Measurements from ENCODE around the gene SCRN1.

SCRN1 gene

DNA sequence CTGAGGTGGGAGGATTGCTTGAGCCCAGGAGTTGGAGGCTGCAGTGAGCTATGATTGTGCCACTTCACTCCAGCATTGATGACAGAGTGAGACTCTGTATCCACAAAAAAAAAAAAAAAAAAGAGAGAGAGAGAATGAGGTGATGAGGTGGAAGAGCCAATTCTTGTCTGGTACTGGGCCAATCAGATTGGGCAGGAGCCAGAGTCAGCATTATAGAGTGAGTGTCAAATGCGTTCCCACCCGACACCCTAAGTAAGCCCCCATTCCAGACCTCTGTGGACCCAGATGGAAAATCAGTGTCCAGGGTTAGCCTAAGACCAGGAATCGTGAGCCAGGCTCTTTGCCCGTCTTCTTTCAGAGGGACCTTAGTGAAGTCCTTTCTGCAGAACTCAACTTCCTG, 99.3 kb downstream of the SCRN1 start:
- no peak for DNase-seq (ENCODE audit: low spot score)

DNA sequence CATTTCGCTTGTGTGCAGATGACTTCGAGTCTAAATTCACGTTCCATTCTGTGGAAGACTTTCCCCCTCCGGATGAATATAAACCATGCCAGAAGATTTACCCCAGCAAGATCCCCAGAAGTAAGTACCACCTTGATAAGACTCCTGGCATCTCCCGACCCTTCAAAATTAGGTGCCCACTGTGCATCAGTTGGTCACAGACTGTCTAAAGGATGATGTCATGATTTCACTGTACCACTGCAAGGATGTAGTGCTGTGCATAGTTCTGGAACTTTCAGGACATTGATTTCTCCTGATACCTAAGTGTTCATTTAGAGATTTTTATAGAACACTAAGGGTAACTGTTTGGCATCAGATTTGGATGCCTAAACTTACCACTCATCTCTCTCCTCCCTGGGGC, 100.3 kb downstream of the SCRN1 start:
- no peak for DNase-seq (ENCODE audit: low spot score)

DNA sequence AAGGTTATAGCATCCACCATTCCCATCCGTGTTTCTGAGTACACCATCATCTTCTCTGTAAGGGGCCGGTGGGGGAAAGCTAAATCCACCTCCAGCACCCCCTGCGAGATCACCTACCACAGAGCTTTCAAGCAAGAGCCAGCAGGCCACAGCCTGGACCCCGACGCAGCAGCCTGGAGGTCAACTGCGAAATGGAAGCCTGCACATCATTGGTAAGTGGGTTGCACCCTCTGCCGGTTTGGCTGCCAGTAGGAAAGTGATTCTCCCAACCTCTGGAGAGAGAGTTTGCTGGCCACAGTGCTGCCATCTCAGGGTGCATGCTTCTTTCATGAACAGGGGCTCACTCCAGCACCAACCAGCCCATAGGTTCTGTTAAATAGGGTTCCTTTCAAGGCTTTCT, 101.6 kb downstream of the SCRN1 start:
- DNase-seq (ENCODE audit: low spot score) = no peak

GRCh38 chr7:29886827-29887226, 102.8 kb downstream of the SCRN1 start:
- DNase-seq (ENCODE audit: low spot score) = no peak

- no peak for DNase-seq (ENCODE audit: low spot score)
Observed at GRCh38 chr7:29885626-29886025, 104.0 kb downstream of the SCRN1 start.

DNA sequence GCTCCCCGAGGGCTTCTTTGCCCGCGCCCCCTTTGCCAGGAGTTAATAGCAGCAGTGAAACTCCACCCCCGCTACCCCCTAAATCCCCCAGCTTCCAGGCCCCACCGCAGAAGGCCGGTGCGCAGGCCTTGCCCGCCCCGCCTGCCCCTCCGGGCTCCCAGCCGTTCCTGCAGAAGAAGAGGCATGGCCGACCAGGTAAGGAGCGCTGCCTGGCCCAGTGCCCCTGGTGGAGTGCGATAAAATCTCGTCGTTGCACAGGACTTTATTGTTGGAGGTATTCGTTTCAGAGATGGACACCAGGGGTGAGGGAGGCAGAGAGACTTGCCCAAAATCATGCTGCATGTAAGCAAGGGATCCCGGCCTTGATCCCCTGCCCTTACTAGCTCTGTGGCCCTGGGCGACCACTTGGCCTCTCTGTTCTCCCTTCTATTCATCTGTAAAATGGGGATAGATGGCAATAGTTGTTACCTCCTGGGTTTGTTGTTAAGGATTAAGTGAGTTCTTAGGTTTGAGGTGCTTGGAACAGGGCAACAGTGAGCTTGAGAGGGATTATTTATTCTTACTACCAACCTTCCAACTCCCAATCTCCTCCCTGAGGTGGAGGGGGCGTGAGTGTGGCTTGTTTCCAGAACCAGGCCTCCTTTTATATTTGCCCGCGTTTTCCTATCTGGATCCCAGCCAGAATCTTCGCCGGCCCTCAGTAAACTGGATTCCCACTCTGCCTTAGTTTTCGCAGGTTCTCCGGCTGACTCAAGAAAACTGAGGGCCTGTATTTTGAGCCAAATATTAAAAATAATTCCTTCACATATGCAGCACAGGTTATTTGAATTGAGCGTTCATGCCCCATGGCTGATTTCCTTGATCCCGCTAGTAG, 105.0 kb downstream of the SCRN1 start:
- DNase-seq (ENCODE audit: low spot score) = no peak

DNA sequence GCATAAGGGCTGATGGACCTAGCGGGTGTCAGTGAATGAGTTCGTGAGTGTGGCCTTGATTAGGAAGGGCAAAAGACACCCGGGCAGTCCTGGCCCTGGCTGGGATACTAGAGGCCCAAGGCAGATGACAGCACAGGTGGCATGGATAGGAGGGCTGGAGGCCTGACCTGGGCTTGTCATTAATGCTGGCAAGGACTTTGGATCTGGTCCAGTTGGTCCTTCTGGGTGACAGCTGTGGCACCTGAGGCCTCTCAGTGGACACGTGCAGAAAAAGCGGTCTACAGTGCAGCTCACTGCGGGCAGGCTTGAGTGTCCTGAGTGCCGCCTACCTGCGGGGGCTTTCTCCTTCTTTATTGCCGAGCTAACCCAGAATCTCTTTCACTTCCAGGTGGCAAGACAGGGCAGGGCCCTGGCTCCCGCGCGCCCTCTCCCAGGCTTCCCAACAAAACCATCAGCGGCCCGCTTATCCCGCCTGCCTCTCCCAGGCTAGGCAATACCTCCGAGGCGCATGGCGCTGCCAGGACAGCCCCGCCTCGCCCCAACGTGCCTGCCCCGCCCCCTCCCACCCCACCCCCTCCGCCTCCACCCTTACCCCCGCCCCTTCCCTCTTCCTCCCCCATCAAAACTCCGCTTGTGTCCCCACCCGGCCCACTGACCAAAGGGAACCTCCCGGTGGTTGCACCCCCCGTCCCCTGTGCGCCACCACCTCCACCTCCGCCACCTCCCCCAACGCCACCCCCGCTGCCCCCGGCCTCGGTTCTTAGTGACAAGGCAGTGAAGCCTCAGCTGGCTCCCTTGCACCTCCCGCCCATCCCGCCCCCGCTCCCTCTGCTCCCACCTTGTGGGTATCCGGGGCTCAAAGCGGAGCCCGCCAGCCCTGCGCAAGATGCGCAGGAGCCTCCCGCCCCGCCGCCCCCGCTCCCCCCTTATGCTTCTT, 105.9 kb downstream of the SCRN1 start:
- DNase-seq (ENCODE audit: low spot score) = no peak

DNA sequence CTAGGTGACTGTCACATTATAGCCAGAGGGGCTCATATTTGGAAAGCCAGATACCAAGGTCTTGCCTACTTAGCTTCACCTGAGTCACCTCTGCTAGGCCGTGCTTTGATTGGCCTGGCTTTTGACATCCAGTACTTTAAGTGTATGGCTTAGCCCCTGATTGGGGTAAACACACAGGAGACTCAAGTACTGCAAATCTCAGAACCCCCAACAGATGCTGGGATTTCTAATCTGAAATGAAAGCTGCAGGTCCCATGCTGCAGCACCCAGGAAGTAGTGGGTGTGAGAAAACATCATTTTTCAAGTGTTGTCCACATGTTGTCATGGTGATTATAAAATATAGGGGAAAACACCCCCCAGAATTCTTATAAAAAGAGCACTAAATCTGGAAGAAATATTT, 107.1 kb downstream of the SCRN1 start:
- no peak for DNase-seq (ENCODE audit: low spot score)

GRCh38 chr7:29881724-29882123, 107.9 kb downstream of the SCRN1 start:
- DNase-seq (ENCODE audit: low spot score) = no peak

GRCh38 chr7:29879609-29880008, 110.0 kb downstream of the SCRN1 start:
- peak; percentile 60 for DNase-seq (ENCODE audit: low spot score)

DNA sequence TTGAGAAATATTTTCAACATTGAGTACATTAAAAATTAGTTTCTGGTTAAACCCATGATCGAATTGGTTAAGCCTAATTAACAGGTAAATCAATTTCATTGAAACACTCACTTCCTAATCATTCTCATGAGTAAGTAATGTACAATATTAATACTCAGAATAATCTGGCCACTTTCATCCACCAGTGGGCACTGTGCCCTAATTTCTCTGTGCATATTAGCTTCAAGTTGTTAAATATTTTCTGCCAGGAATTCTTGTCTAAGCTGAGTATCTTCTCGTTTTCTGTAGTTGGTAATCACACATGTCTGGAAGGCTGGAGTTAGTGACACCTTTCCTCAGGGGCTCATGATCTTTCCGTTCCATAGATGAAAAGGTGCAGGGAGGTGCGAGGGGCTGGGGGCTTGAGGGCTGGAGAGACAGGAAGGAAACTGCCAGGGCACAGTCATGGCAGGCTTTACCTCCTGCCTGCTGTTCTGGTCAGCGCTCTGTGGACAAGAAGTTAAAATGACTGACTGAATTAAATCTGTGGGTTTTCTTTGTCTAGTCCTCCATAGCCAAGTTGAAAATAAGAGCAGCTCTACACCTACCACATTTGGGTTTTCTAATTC, 111.4 kb downstream of the SCRN1 start:
- DNase-seq (ENCODE audit: low spot score) = peak; percentile 34

DNA sequence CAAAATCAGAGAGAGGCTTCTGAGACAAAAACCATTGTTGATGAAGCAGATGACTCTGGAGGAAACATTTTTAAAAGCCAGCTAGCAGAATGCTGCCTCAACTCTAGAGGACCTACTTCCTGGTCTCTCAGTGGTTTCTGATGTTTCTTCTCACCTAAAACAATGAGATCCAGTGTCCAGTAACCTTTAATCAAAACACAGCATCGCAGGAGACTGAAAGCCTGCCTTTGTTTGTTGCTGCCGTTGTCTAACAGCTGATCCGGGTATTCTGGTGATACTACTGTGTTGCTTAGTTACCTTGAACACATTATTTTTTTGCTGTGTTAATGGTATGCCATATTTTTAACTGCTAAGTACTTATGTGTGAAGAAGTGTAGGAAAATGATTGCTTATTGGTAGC, 112.4 kb downstream of the SCRN1 start:
- no peak for DNase-seq (ENCODE audit: low spot score)

- DNase-seq (ENCODE audit: low spot score) = no peak
Observed at GRCh38 chr7:29875741-29876140, 113.9 kb downstream of the SCRN1 start.

GRCh38 chr7:29873644-29874294, 115.8 kb downstream of the SCRN1 start:
- DNase-seq (ENCODE audit: low spot score) = no peak

- peak; percentile 84 for DNase-seq (ENCODE audit: low spot score)
Observed at GRCh38 chr7:29871787-29872398, 117.7 kb downstream of the SCRN1 start.

All from AG20443 (cell line).